AG04449 (cell line): Measurements from ENCODE around the gene SLC38A8.

ENCODE experiments used
- CTCF ChIA-PET: fragments of 350-600 bp; formaldehyde crosslinking; extraction: SDS; loops from one replicate; lab custom pipeline; 2021; ENCODE audit warnings: antibody characterized with exemption; lab: Yijun Ruan, JAX
- POLR2A ChIA-PET: fragments of 400-600, 350-600 bp; formaldehyde crosslinking; extraction: SDS; loops from one replicate; lab custom pipeline; 2020; ENCODE audit warnings: antibody characterized with exemption, inconsistent platforms; lab: Yijun Ruan, JAX
- DNase-seq: peaks from one replicate; pipeline ENCODE4 v3.0.0-alpha.2; 2010; ENCODE audit warnings: low read depth, low spot score
- H3K4me3 ChIP-seq: 2 replicates; pipeline ENCODE4 v1.5.1; 2011; ENCODE audit warnings: low read depth, mild to moderate bottlenecking, control low read depth, low read length
- TF ChIP-seq, protein P1 (sequence below): IDR thresholded peaks from one replicate; pipeline ENCODE4 v1.5.1; 2011; ENCODE audit warnings: mild to moderate bottlenecking, moderate library complexity, low read length, control low read depth, inconsistent platforms; ENCODE audit not compliant: insufficient read depth; ENCODE audit errors: missing control alignments

SLC38A8 gene

DNA sequence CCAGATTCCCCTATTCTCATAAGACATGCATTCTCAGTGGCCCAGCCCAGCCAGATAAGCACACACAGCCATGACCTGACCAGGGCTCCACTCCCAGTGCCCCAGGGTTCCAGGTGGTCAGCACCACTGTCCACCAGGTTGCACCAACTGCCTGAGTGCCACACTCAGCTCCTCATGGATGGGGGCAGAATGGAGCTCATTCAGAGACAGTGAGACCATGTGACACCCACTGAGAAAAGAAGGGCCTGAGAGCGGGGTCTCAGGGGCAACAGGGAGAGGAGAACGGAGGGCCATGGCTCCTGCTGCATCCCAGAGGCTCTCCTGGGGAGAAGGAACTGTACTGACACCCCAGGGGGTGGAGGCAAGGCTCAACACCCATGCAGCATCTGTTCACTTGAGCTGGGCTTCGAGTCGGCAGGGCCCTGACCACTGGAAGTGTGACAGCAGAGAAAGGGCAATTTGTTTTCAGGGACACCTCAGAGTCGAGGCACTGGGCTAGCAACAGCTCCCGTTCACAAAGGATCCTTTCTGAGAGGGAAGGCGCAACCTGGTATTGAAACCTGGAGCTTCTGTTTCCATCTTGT, 18.7 kb upstream of the SLC38A8 start:
- POLR2A ChIA-PET, result no interaction called here
- no peak overlapping the region for H3K4me3 ChIP-seq
- CTCF ChIA-PET, result interaction anchor here (0.7 to 20.0 kb wide), 13 partner anchors 9 to 133 kb away, joined by 3 to 662 read pairs (median 6); partner anchors contain the start of genes OSGIN1, SLC38A8 and TAF1C
- no peak for DNase-seq
- TF ChIP-seq, protein P1, sequence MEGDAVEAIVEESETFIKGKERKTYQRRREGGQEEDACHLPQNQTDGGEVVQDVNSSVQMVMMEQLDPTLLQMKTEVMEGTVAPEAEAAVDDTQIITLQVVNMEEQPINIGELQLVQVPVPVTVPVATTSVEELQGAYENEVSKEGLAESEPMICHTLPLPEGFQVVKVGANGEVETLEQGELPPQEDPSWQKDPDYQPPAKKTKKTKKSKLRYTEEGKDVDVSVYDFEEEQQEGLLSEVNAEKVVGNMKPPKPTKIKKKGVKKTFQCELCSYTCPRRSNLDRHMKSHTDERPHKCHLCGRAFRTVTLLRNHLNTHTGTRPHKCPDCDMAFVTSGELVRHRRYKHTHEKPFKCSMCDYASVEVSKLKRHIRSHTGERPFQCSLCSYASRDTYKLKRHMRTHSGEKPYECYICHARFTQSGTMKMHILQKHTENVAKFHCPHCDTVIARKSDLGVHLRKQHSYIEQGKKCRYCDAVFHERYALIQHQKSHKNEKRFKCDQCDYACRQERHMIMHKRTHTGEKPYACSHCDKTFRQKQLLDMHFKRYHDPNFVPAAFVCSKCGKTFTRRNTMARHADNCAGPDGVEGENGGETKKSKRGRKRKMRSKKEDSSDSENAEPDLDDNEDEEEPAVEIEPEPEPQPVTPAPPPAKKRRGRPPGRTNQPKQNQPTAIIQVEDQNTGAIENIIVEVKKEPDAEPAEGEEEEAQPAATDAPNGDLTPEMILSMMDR, result no peak

DNA sequence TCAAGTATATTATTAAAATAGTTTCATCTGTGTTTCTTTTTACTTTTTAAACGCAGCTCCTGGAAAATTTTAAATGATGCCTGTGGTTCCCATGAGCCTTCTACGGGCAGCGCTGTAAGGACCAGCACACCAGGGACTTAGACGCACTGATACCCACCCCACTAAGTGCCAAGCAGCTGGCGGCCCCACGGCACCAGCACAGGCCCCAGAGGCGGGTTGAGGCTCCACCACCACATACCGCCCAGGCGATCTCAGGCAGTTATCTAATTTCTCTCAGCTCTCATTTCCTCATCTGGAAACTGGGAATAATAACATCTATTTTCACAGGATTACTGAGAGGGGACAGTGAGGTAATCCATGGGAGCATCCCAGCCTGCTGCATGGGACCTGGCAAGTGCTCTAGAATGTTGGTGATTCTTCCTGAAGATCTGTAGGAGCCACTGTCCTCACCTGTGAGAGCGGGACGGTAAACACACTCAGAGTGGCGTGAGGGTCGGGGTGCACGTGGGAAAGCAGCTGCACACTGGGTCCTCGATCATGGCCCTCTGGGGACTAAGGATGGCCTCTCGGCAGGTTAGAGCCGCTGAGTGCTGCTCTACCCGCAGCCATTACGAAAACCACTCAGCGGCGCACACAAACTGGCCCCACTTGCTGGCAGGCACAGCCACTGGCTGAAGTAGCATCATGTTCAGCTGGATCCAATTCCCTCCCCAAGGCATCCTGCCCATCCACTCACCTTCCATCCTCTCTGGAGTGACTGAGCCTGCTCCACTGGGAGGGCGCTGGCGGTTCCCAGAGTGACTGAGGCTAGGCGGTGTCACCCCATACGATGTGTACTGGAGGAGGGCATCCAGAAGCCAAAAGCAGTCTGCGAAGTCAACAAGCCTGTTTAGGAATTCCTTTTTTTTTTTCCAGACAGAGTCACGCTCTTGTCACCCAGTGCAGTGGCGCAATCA, 17.6 kb upstream of the SLC38A8 start:
- ChIA-PET CTCF (interaction anchor here (0.7 to 20.0 kb wide), 15 partner anchors 8 to 235 kb away, joined by 3 to 662 read pairs (median 7); partner anchors contain the start of genes OSGIN1, SLC38A8 and TAF1C), POLR2A (no interaction called here)
- no peak for DNase-seq
- TF ChIP-seq, protein P1, result no peak
- H3K4me3 ChIP-seq, result no peak overlapping the region

DNA sequence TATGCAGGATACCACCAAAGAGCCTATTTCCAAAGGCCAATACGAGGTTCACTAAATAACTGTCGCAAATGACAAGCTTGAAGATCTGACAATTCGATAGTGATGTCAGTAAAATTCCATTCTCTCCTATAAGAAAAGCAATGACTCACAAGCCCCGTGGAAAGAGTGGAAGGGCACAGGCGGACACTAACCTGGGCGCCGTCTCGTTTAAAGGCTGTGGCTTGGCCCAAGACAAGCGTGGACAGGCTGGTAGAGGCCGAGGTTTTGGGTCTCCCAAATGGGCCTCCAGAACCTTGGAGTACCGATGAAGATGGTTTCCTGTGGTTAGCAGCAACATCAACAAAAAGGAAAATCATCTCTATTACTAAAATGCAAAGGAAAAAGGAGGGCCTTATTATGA, 16.5 kb upstream of the SLC38A8 start:
- POLR2A ChIA-PET, result no interaction called here
- CTCF ChIA-PET, result interaction anchor here (0.9 to 20.0 kb wide), 11 partner anchors 9 to 234 kb away, joined by 3 to 662 read pairs (median 5); partner anchors contain the start of genes OSGIN1 and SLC38A8
- DNase-seq, result no peak
- no peak overlapping the region for H3K4me3 ChIP-seq
- TF ChIP-seq, protein P1, result no peak

- TF ChIP-seq, protein P1, result no peak
- CTCF ChIA-PET, result interaction anchor here (1.0 to 20.0 kb wide), 10 partner anchors 10 to 132 kb away, joined by 3 to 662 read pairs (median 7); partner anchors contain the start of genes OSGIN1 and SLC38A8
- DNase-seq, result no peak
- POLR2A ChIA-PET, result no interaction called here
- H3K4me3 ChIP-seq, result no peak overlapping the region
Measured at GRCh38 chr16:84058664-84059063, 16.1 kb upstream of the SLC38A8 start.

DNA sequence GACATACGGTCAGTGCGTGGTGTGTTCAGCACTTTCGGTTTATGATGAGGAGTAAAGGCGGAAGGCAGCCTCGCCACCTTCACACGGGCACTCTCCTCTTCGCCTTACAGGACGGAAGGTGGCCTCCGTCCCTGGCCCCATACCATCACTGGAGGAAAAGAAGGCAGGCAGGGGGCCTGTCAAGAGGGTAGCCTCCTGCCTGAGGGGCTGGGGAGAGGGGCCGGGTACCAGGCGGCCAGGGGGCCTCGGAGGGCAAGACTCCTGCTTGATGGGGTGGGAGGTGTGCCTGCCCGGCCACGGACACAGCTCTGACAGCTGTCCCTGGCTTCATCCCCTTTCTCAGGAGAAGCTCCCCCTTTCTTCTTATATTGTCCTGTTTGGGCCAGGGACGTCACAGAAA, 15.6 kb upstream of the SLC38A8 start:
- ChIA-PET CTCF (interaction anchor here (1.1 to 20.0 kb wide), 9 partner anchors 10 to 131 kb away, joined by 3 to 662 read pairs (median 9); partner anchors contain the start of genes OSGIN1 and SLC38A8), POLR2A (no interaction called here)
- no peak for DNase-seq
- H3K4me3 ChIP-seq, result no peak overlapping the region
- TF ChIP-seq, protein P1, result no peak

DNA sequence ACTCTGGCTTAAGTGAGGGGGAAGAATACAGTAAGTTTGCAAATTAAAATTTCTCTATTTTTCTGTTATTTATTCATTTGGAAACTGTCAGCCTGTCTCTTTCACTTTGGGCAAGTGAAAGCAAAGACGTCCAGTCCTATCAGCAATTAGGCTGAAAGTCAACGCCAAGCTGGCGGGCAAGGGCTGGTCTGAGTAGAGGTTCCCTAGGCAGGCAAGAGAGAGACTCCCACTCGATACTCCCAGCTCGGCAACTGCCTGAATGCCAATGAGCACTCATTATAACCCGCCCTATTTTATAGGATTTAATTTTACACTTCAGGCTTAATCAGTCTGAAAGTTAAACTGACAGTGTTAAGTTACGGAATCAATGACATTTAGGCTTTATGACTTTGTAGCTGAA, 14.3 kb upstream of the SLC38A8 start:
- DNase-seq, result no peak
- TF ChIP-seq, protein P1, result no peak
- CTCF ChIA-PET, result interaction anchor here (1.0 to 20.0 kb wide), 5 partner anchors 12 to 130 kb away, joined by 3 to 662 read pairs (median 14); partner anchors contain the start of genes OSGIN1 and SLC38A8
- POLR2A ChIA-PET, result no interaction called here
- no peak overlapping the region for H3K4me3 ChIP-seq
